Adrenal gland (tissue), 12 donors: ENCODE measurements around the gene ZNF576. TPM values are rescaled to one million over a fixed set of nuclear protein-coding genes. Genes with fewer than 3 reads are reported as not detected.

Experiments used
- DNase-seq, 7 donors: peaks; one replicate each; pipeline ENCODE4 v3.0.0-alpha.2; 2019 to 2020
- H3K27ac ChIP-seq, 5 donors: fragments of 200-600 bp; sonication (generic) in 4 of 5; 1 replicate in 3 of 5; 2 replicates in 2 of 5; pipeline versions ENCODE4 v1.5.1 to v1.8.0; 2016 to 2020; ENCODE audit warnings: mild to moderate bottlenecking in 1 of 5
- H3K27me3 ChIP-seq: fragments of 200-600 bp; 2 replicates; pipeline ENCODE4 v1.8.0; 2021
- H3K36me3 ChIP-seq, 2 donors: fragments of 200-600 bp; replicated peaks in 1 of 2; 1 replicate in 1 of 2; 2 replicates in 1 of 2; pipeline versions ENCODE4 v1.5.1 to v1.8.0; 2018 to 2022
- H3K4me1 ChIP-seq, 2 donors: fragments of 200-600 bp; replicated peaks in 1 of 2; 1 replicate in 1 of 2; 2 replicates in 1 of 2; pipeline versions ENCODE4 v1.5.1 to v1.8.0; 2018 to 2021
- H3K4me3 ChIP-seq, 4 donors: fragments of 200-600 bp; sonication (generic) in 3 of 4; one replicate each; pipeline ENCODE4 v1.5.1; 2016 to 2018
- H3K9me3 ChIP-seq, 3 donors: fragments of 200-600 bp; sonication (generic) in 1 of 3; replicated peaks in 1 of 3; 1 replicate in 2 of 3; 2 replicates in 1 of 3; pipeline versions ENCODE4 v1.5.1 to v1.8.0; 2016 to 2021
- CTCF ChIP-seq, 6 experiments: fragments of 450-650 bp in 4 of 6; fragments of 200-600 bp in 2 of 6; sonication (generic) in 1 of 6; IDR thresholded peaks; 1 replicate in 5 of 6; 2 replicates in 1 of 6; pipeline versions ENCODE4 v1.5.1 to v1.8.0; 2016 to 2021; ENCODE audit warnings: antibody characterized with exemption in 6 of 6, mild to moderate bottlenecking in 2 of 6, moderate library complexity in 1 of 6
- POLR2A ChIP-seq, 2 donors: fragments of 450-650 bp; IDR thresholded peaks; one replicate each; pipeline ENCODE4 v1.6.1; 2017; ENCODE audit warnings: antibody characterized with exemption in 2 of 2, mild to moderate bottlenecking in 2 of 2, moderate library complexity in 1 of 2
- whole genome bisulfite sequencing, 4 donors: extraction: QIAGEN DNeasy Blood & Tissue Kit in 2 of 4; methylation state at CpG; one replicate each; pipeline versions ENCODE4 v1.1.5 to v1.1.7; 2013 to 2017; 5-methylcytosine and 5-hydroxymethylcytosine counted together
- intact Hi-C, 2 donors: fragments of 100-400 bp; cut with DNase I; formaldehyde crosslinking; loops; one replicate each; pipeline versions ENCODE4 v1.14.1 to v1.15.0; 2022 to 2023
- polyA plus RNA-seq, 3 donors: library from polyadenylated mRNA; stranded (reverse); fragments of 200-250 nt in 2 of 3; fragments of 350-450 nt in 1 of 3; fragmentation: Illumina TruSeq in 1 of 3; extraction: RNeasy Lipid Tissue Mini Kit (QIAGEN cat#74804) in 1 of 3; gene quantifications; one replicate each; pipeline ENCODE4 v1.2.3, GENCODE V29; 2013 to 2014
- total RNA-seq, 9 donors: library from RNA; depleted of rRNA in 4 of 9; stranded (reverse); fragments of >200 nt in 4 of 9; fragments of 120-200 nt in 1 of 9; fragmentation: NEBNext Ultra II Directional in 1 of 9; extraction: Animal tissue kit (Norgen Biotek cat#: 25700) in 1 of 9; gene quantifications; one replicate each; pipeline versions ENCODE4 v1.1.0 to v1.2.4, GENCODE V29; 2013 to 2023
- donor health status: healthy with polysubstance abuse.
- donor health status: Bipolar disorder and iron deficiency.
- donor health status: DM: yes; HTN: yes; CAD: no.
- donor health status: DM: no; HTN: no; CAD: no.
- donor health status: DM: no; HTN: no; CAD: no.
- donor health status: DM: yes; HTN: yes; CAD: no.

ZNF576 gene
- total and polyA plus RNA-seq, 12 donors = 9.8 to 114 (median 21.0) TPM

GRCh38 chr19:43594710-43595604 lies 1.4 kb upstream of the ZNF576 start:
- 0 to 1% (median 1%) methylated on average over 14 to 64 of the region's 64 CpGs for WGBS, 4 donors
- no peaks in the 10 kb centered on the region for H3K9me3 ChIP-seq
- DNase-seq = peak; percentile 64 to 82 (median 73)
- peak overlapping the region; percentile 78 to 96 (median 91) for H3K27ac ChIP-seq
- H3K4me1 ChIP-seq = peaks cover 20 to 30% of the 10 kb centered on the region in 2 donors
- intact Hi-C loops = loop anchor here (5.0 to 10.0 kb wide), 3 partner anchors 38 to 60 kb away; no protein-coding TSS in a partner anchor
- peaks cover 0 to 45% of the 10 kb centered on the region in 2 donors for H3K36me3 ChIP-seq
- TF ChIP-seq CTCF (IDR thresholded peaks at IDR 0.05) (peak; percentile 74 to 88 (median 86)), POLR2A (IDR thresholded peaks at IDR 0.05) (peak in 1 of 2 donors; percentile 75)
- peak overlapping the region in 3 of 4 donors; percentile 47 to 65 (median 53) for H3K4me3 ChIP-seq
- H3K27me3 ChIP-seq = no peaks in the 10 kb centered on the region

- 1 to 3% (median 1%) methylated on average over 11 to 18 of the region's 18 CpGs for WGBS, 4 donors
- Histone ChIP-seq H3K4me1 (peaks cover 20 to 30% of the 10 kb centered on the region in 2 donors), H3K27ac (peak overlapping the region; percentile 78 to 96 (median 91)), H3K27me3 (no peaks in the 10 kb centered on the region), H3K9me3 (no peaks in the 10 kb centered on the region), H3K4me3 (peak overlapping the region in 3 of 4 donors; percentile 47 to 65 (median 53)), H3K36me3 (peaks cover 0 to 44% of the 10 kb centered on the region in 2 donors)
- no peak for TF ChIP-seq POLR2A (IDR thresholded peaks at IDR 0.05)
- TF ChIP-seq CTCF (IDR thresholded peaks at IDR 0.05) = no peak
- no peak for DNase-seq
- intact Hi-C loops = loop anchor here in 1 of 2 donors (10.0 kb wide), 1 partner anchor 59 kb away; no protein-coding TSS in a partner anchor
Measured at GRCh38 chr19:43595605-43595998, 793 bp upstream of the ZNF576 start.

GRCh38 chr19:43596842-43597461 lies 557 bp downstream of the ZNF576 start:
- no peak for TF ChIP-seq POLR2A (IDR thresholded peaks at IDR 0.05)
- no peak for TF ChIP-seq CTCF (IDR thresholded peaks at IDR 0.05)
- WGBS, 4 donors = 14 to 25% (median 24%) methylated on average over 6 to 7 of the region's 7 CpGs
- H3K36me3 ChIP-seq = peaks cover 0 to 34% of the 10 kb centered on the region in 2 donors

DNA sequence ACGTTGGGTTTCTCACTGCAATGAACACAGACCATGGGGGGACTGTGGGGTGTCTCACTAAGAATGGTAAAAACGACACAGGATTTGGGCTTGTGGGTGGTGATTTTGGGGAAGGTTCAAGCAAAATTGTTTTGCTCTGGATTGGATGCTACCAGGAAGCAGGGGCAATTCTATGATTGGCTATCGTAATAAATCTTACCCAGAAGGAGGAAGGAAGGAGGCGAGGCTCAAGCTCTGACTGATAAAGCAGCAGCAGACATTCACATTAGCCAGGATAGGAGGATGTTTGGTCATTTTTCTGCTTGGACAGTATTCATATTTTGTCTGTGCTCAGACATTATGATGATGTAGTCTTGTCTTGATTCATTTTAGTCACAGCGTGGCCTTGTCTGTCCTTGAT lies 1.5 kb downstream of the ZNF576 start:
- intact Hi-C loops = loop anchor here in 1 of 2 donors (10.0 kb wide), 1 partner anchor 57 kb away; no protein-coding TSS in a partner anchor
- peaks cover 20 to 30% of the 10 kb centered on the region in 2 donors for H3K4me1 ChIP-seq
- H3K27me3 ChIP-seq = no peaks in the 10 kb centered on the region
- no peak for DNase-seq
- H3K4me3 ChIP-seq = no peak overlapping the region
- peak overlapping the region in 4 of 5 donors; percentile 95 to 97 (median 96) for H3K27ac ChIP-seq
- TF ChIP-seq POLR2A (IDR thresholded peaks at IDR 0.05) (peak in 1 of 2 donors; percentile 29), CTCF (IDR thresholded peaks at IDR 0.05) (no peak)
- peaks cover 0 to 30% of the 10 kb centered on the region in 2 donors for H3K36me3 ChIP-seq
- WGBS, 4 donors = 14 to 35% (median 18%) methylated on average over 5 of the region's 5 CpGs
- H3K9me3 ChIP-seq = no peaks in the 10 kb centered on the region

More at GRCh38 chr19:43596842-43597461, 557 bp downstream of the ZNF576 start:
- Histone ChIP-seq H3K9me3 (no peaks in the 10 kb centered on the region), H3K4me3 (peak overlapping the region; percentile 14 to 57 (median 40)), H3K4me1 (peaks cover 20 to 30% of the 10 kb centered on the region in 2 donors), H3K27ac (peak overlapping the region; percentile 92 to 97 (median 95)), H3K27me3 (no peaks in the 10 kb centered on the region)
- intact Hi-C loops = loop anchor here in 1 of 2 donors (10.0 kb wide), 1 partner anchor 58 kb away; no protein-coding TSS in a partner anchor
- peak in 1 of 7 donors; percentile 38 for DNase-seq
